Stomach (tissue), 4 donors: Measurements from ENCODE around the gene HNRNPCL1.
"Not testable (repeated sequence)": the region's sequence is repeated elsewhere in the genome, so short reads cannot be mapped to it uniquely, and the experiment has no call there.

ENCODE experiments used
- CTCF ChIP-seq, 7 experiments: fragments of 450-650 bp in 4 of 7; fragments of 200-600 bp in 3 of 7; sonication (generic) in 3 of 7; IDR thresholded peaks; one replicate each; pipeline ENCODE4 v1.5.1; 2016 to 2019; ENCODE audit warnings: antibody characterized with exemption in 7 of 7, control low read depth in 2 of 7, mild to moderate bottlenecking in 1 of 7
- EP300 ChIP-seq: sonication (generic); formaldehyde crosslinking; IDR thresholded peaks from one replicate; pipeline ENCODE4 v1.6.1; 2017; ENCODE audit warnings: antibody characterized with exemption
- POLR2A ChIP-seq, 4 donors: fragments of 450-650 bp; IDR thresholded peaks; one replicate each; pipeline ENCODE4 v1.6.1; 2016; ENCODE audit warnings: antibody characterized with exemption in 4 of 4, control low read depth in 2 of 4, mild to moderate bottlenecking in 1 of 4, moderate library complexity in 1 of 4

GRCh38 chr1:12856786-12857185 lies 8.3 kb upstream of the HNRNPCL1 start, which contains the start of gene PRAMEF2:
- TF ChIP-seq CTCF (IDR thresholded peaks at IDR 0.05); POLR2A (IDR thresholded peaks at IDR 0.05); EP300: not testable (repeated sequence)
